Bronchial epithelial cell (primary cell): ENCODE results near the gene SYNE1. TPM values are rescaled to one million over a fixed set of nuclear protein-coding genes. Genes with fewer than 3 reads are reported as not detected.

Source experiments
- DNase-seq: peaks from one replicate; pipeline ENCODE4 v3.0.0-alpha.2; 2010; ENCODE audit warnings: low read depth
- FAIRE-seq: peaks from 2 replicates; lab custom pipeline; 2011; peaks lifted over from hg19 to GRCh38; lab: Jason Lieb, UNC
- H3K27me3 ChIP-seq: 2 replicates; pipeline ENCODE4 v1.5.1; 2011; ENCODE audit warnings: low read length; ENCODE audit not compliant: control insufficient read depth, insufficient read depth
- H3K36me3 ChIP-seq: 2 replicates; pipeline ENCODE4 v1.5.1; 2011; ENCODE audit warnings: low read length; ENCODE audit not compliant: control insufficient read depth, insufficient read depth
- H3K4me3 ChIP-seq: 2 replicates; pipeline ENCODE4 v1.5.1; 2011; ENCODE audit warnings: mild to moderate bottlenecking, low read depth, low read length, control low read depth
- total RNA-seq: library from RNA; depleted of rRNA; stranded (reverse); fragments of >200 nt; gene quantifications from 2 replicates; pipeline ENCODE4 v1.2.1, GENCODE V29; 2014
- TF ChIP-seq, protein P1 (sequence below): IDR thresholded peaks from 2 replicates; pipeline ENCODE4 v1.5.1; 2011; ENCODE audit warnings: mild to moderate bottlenecking, moderate library complexity, low read length, control low read depth, inconsistent platforms; ENCODE audit not compliant: insufficient read depth, severe bottlenecking

Gene SYNE1
- total RNA-seq, 1 donor from 2014 or later, result 15.8 TPM

GRCh38 chr6:152554851-152555250 lies 82.3 kb downstream of the SYNE1 start:
- FAIRE-seq (no peak), DNase-seq (no peak)
- no peaks in the 10 kb centered on the region for H3K27me3 ChIP-seq
- H3K4me3 ChIP-seq, result no peak overlapping the region
- H3K36me3 ChIP-seq, result no peaks in the 10 kb centered on the region
- TF ChIP-seq, protein P1, sequence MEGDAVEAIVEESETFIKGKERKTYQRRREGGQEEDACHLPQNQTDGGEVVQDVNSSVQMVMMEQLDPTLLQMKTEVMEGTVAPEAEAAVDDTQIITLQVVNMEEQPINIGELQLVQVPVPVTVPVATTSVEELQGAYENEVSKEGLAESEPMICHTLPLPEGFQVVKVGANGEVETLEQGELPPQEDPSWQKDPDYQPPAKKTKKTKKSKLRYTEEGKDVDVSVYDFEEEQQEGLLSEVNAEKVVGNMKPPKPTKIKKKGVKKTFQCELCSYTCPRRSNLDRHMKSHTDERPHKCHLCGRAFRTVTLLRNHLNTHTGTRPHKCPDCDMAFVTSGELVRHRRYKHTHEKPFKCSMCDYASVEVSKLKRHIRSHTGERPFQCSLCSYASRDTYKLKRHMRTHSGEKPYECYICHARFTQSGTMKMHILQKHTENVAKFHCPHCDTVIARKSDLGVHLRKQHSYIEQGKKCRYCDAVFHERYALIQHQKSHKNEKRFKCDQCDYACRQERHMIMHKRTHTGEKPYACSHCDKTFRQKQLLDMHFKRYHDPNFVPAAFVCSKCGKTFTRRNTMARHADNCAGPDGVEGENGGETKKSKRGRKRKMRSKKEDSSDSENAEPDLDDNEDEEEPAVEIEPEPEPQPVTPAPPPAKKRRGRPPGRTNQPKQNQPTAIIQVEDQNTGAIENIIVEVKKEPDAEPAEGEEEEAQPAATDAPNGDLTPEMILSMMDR, result no peak

- DNase-seq (peak; percentile 68), FAIRE-seq (no peak)
- Histone ChIP-seq H3K27me3 (no peaks in the 10 kb centered on the region), H3K36me3 (no peaks in the 10 kb centered on the region), H3K4me3 (no peak overlapping the region)
- TF ChIP-seq, protein P1, result peak; percentile 89
Measured at GRCh38 chr6:152552616-152553209, 84.4 kb downstream of the SYNE1 start.

DNA sequence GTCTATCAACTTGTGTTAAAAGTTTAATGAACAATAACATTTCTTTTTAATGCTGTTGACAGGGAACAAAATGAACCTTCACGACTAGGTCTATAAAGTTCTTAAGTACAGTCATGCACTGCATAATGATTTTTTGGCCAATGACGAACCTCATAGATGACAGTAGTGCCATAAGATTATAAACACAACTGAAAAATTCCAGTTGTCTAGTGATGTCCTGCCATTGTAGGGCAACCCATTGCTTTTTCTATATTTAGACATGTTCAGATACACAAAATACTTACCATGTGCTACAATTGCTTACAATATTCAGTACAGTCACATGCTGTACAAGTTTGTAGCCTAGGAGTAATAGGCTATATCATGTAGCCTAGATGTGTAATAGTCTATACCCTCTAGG lies 93.6 kb downstream of the SYNE1 start:
- H3K36me3 ChIP-seq, result no peaks in the 10 kb centered on the region

DNA sequence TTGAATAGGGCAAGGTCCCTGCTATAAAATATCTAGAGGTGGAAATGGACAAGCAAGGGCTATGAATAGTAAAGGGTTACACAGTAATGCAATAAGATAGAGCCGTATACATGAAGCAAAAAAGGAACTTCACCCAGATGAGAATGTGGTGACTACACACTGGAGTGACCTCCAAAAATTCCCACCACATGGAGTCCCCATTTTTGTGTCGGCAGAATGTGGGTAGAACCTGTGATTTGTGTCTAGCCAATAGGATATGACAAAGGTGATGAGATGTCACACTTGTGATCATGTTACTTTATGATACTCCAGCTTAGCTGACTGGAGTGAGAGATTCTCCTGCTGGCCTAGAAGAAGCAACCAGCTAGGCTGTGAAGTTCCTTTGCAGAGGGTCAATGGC lies 96.8 kb downstream of the SYNE1 start:
- H3K36me3 ChIP-seq, result no peaks in the 10 kb centered on the region
- H3K4me3 ChIP-seq, result no peak overlapping the region
- no peaks in the 10 kb centered on the region for H3K27me3 ChIP-seq
- DNase-seq (no peak), FAIRE-seq (no peak)
- TF ChIP-seq, protein P1, result no peak

More for the DNA sequence above, 93.6 kb downstream of the SYNE1 start:
- FAIRE-seq (no peak), DNase-seq (no peak)
- Histone ChIP-seq H3K27me3 (no peaks in the 10 kb centered on the region), H3K4me3 (no peak overlapping the region)
- TF ChIP-seq, protein P1, result no peak

DNA sequence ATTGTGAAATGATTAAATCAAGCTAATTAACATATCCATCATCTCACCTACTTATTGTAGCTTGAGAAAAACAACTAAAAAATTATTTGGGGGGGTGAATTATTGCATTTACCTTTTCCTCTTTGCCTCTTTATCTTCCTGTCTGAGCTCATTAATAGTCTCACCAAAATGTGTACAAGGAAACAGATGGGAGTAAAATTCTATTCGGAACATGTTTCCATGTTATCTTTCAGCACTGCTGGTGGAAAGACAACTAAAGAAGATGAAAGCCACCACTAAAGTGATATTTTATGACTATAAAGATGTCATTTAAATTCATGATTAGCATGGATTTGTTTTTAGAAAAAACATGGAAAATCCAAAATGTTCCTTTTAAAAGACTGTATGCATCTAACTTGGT lies 102.6 kb downstream of the SYNE1 start:
- Histone ChIP-seq H3K4me3 (no peak overlapping the region), H3K27me3 (no peaks in the 10 kb centered on the region), H3K36me3 (no peaks in the 10 kb centered on the region)
- FAIRE-seq (no peak), DNase-seq (no peak)
- TF ChIP-seq, protein P1, result no peak
